GM10248 (cell line): Measurements from ENCODE around the gene CAPN12.

ENCODE experiments used
- CTCF ChIA-PET: fragments of 300-600 bp; sonication (Branson Sonifier 250); formaldehyde crosslinking; extraction: SDS; loops from one replicate; lab custom pipeline; 2021; ENCODE audit warnings: antibody characterized with exemption; lab: Yijun Ruan, JAX
- POLR2A ChIA-PET: fragments of 350-650 bp; sonication (Branson Sonifier 250); formaldehyde crosslinking; extraction: SDS; loops from one replicate; lab custom pipeline; 2020; ENCODE audit warnings: antibody characterized with exemption; lab: Yijun Ruan, JAX
- DNase-seq: peaks from one replicate; pipeline ENCODE4 v3.0.0; 2012; ENCODE audit errors: extremely low spot score
- TF ChIP-seq, protein P1 (sequence below): IDR thresholded peaks from 2 replicates; pipeline ENCODE4 v1.5.1; 2012; ENCODE audit warnings: mild to moderate bottlenecking, low read depth; ENCODE audit errors: extremely low read depth, missing control alignments, control extremely low read depth

Gene CAPN12

DNA sequence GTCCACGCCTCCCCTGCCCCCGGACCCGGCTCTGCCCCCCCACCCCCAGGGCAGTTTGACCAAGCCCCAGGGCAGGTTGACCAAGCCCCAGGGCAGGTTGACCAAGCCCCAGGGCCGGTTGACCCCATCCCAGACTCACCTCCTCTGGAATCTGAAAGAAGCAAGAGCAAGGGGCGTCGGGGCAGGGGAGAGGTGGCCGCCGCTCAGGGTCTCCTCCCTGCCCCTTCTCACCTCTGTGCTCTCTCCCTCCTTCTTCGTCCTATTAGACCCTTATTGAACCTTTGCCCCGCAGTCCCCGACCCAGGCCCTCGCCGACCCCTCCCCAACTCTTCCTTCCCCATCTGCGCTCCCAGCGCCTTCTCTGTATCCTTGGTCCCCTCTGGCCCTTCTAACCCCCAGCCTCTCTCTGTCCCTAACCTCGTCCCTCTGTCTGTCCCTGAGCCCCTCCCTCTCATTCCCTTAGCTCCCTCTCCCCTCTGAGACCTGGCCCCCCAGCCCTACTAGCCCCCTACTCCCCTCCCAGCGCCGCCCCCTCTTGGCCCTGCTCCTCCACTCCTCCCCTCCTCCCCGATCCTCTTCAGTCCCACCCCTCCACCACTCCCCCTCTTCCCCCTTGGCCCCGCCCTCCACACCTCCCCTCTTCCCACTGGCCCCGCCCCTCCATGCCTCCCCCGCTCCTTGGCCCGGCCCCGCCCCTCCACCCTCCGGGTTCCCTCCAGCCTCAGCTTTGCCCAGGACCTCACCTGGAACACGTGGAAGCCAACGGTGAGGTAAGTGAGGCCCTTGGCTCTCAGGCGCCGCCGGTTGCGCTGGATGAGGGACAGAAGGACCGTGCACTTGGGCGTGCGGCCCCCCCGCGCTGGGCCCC is 7.6 kb downstream of the CAPN12 start:
- DNase-seq = peak; percentile 91
- TF ChIP-seq, protein P1, sequence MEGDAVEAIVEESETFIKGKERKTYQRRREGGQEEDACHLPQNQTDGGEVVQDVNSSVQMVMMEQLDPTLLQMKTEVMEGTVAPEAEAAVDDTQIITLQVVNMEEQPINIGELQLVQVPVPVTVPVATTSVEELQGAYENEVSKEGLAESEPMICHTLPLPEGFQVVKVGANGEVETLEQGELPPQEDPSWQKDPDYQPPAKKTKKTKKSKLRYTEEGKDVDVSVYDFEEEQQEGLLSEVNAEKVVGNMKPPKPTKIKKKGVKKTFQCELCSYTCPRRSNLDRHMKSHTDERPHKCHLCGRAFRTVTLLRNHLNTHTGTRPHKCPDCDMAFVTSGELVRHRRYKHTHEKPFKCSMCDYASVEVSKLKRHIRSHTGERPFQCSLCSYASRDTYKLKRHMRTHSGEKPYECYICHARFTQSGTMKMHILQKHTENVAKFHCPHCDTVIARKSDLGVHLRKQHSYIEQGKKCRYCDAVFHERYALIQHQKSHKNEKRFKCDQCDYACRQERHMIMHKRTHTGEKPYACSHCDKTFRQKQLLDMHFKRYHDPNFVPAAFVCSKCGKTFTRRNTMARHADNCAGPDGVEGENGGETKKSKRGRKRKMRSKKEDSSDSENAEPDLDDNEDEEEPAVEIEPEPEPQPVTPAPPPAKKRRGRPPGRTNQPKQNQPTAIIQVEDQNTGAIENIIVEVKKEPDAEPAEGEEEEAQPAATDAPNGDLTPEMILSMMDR = no peak
- ChIA-PET POLR2A (no interaction called here), CTCF (interaction anchor here (1.2 kb wide), 1 partner anchor 194 kb away, joined by 5 read pairs; the partner anchor contains the start of genes MRPS12 and SARS2)

DNA sequence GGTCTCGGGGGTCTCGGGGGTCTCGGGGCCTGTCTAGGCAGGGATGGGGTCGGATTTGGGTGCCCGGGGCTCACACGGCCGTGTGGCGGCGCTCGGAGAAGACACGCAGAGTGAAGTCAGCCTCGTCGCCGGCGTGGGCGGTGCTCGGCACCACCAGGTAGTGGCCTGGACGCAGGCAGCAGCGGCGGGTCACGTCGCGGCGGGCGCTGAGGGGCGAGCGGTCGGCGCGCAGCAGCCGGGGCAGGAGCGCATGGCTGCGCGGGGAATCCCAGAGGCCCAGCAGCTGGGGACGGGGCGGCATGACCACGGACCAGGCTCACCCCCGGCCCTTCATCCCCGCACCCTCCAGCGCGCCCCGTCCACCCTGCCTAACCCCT is 8.2 kb downstream of the CAPN12 start:
- TF ChIP-seq, protein P1 = no peak
- ChIA-PET POLR2A (no interaction called here), CTCF (no interaction called here)
- DNase-seq = peak; percentile 78

DNA sequence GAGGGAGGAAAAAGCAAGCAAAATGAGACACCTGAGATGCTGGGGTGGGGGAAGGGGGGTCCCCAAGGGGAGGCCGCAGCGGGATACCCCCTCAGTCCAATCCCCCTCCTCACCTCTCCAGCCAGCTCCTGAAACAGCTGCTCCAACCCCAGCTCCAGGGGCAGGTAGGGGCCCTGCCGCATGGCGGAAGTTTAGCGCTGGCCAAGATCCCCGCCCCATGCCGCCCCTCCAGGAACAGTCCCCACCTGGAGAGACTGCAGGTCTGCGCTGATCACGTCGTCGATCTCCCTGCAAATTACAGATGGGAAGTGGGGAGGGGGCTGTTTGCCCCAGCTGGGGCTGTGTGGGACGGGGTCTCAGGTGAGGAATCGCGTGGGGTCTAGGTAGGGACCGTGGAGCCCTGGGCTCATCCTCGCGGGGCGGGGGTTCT is 9.0 kb downstream of the CAPN12 start:
- TF ChIP-seq, protein P1 = no peak
- peak; percentile 63 for DNase-seq
- POLR2A ChIA-PET = no interaction called here
- CTCF ChIA-PET = interaction anchor here (0.9 to 3.3 kb wide), 4 partner anchors 10 to 217 kb away, joined by 3 to 17 read pairs (median 4); partner anchors contain the start of genes MRPS12 and SARS2

DNA sequence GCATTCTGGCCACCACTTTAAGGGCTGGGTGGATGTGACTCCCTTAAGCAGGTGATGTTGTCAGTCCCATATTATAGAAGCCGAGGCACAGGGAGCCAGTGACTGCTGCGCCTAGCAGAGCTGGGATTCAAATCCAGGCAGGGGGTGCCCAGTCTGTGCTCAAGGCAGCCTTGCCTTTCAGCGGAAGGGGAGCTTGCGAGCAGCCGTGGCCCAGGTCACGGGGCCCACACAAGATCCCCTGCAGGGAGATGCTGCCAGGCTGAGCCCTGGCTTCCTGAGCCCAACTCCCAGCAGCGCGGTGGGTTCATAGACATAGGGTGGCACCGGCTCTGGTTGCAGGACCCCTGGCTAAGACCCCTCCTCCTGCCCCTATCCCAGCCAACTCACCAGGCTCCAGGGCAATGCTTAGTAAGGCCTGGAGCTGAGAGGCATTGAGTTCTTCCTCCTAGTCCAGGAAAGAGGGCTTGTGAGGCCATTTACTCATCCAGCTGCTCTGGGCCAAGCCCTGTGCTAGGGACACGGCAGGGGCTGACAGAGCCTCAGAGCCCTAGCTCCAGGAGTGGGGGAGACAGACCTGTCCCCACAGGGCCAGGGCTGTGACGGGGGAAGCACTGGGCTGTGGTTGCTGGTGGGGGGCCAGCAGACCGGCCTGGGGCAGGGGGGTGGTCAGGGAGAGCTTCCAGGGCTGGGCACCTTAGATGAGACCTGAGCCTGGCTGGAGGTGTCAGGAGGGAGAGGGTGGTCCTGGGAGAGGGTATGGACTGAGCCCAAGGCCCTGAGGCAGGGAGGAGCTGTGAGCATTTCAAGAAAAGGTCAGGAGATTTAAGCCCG is 9.6 kb downstream of the CAPN12 start:
- ChIA-PET POLR2A (interaction anchor here (0.6 kb wide), 1 partner anchor 357 kb away, joined by 3 read pairs; no protein-coding TSS in a partner anchor), CTCF (interaction anchor here (0.8 to 3.3 kb wide), 9 partner anchors 9 to 217 kb away, joined by 3 to 17 read pairs (median 3); partner anchors contain the start of genes MRPS12 and SARS2)
- DNase-seq = peak; percentile 63
- TF ChIP-seq, protein P1 = no peak

DNA sequence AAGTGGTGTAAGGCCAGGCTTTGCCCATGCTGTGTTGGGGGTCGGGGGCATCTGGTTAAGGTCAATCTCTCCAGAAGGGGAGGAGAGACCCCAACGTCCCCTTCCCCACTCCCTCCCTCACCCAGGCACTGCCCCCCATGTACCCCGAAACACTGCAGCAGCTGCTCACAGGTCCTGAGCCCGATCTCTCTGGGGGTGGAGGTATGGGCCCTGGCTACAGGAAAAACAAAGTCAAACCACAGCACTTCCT is 10.2 kb downstream of the CAPN12 start:
- CTCF ChIA-PET = interaction anchor here (0.8 to 3.3 kb wide), 7 partner anchors 10 to 198 kb away, joined by 3 to 17 read pairs (median 4); partner anchors contain the start of genes MRPS12 and SARS2
- DNase-seq = no peak
- POLR2A ChIA-PET = interaction anchor here (0.6 kb wide), 1 partner anchor 356 kb away, joined by 3 read pairs; no protein-coding TSS in a partner anchor
- TF ChIP-seq, protein P1 = no peak
